Activated CD4-positive, alpha-beta memory T cell treated with anti-CD3 and anti-CD28 coated beads, Interleukin-2, amount 10 ng/mL, durations not matched to agents 7 days and 5 days (primary cell): Measurements from ENCODE around the gene ZBTB46. TPM values are rescaled to one million over a fixed set of nuclear protein-coding genes. Genes with fewer than 3 reads are reported as not detected.

Source experiments
- CTCF ChIA-PET: fragments of 350-600 bp; sonication (Branson Sonifier 250); formaldehyde crosslinking; loops from one replicate; lab custom pipeline; 2021; ENCODE audit warnings: antibody characterized with exemption, inconsistent platforms; lab: Charles Lee
- POLR2A ChIA-PET: fragments of 350-600 bp; sonication (Branson Sonifier 250); formaldehyde crosslinking; loops from one replicate; lab custom pipeline; 2021; ENCODE audit warnings: antibody characterized with exemption; lab: Charles Lee
- DNase-seq: peaks from one replicate; pipeline ENCODE4 v3.0.0-alpha.2; 2020
- H3K27ac Mint-ChIP-seq: one replicate; pipeline ENCODE4 v1.8.0; 2021; ENCODE audit warnings: mild to moderate bottlenecking, mixed read lengths
- H3K27me3 Mint-ChIP-seq: one replicate; pipeline ENCODE4 v1.8.0; 2021; ENCODE audit warnings: mixed read lengths
- H3K36me3 Mint-ChIP-seq: one replicate; pipeline ENCODE4 v1.8.0; 2021; ENCODE audit warnings: low read depth, mixed read lengths
- H3K4me1 Mint-ChIP-seq: one replicate; pipeline ENCODE4 v1.8.0; 2021; ENCODE audit warnings: mixed read lengths
- H3K4me3 Mint-ChIP-seq: one replicate; pipeline ENCODE4 v1.8.0; 2021; ENCODE audit warnings: mild to moderate bottlenecking, mixed read lengths
- H3K9me3 Mint-ChIP-seq: one replicate; pipeline ENCODE4 v1.8.0; 2021; ENCODE audit warnings: mixed read lengths
- total RNA-seq, 2 experiments: library from RNA; stranded (reverse); gene quantifications; one replicate each; pipeline ENCODE4 v1.2.3, GENCODE V29; 2021

ZBTB46 gene
- total RNA-seq, 2 experiments from 2014 or later, result 0.53 to 0.65 TPM

DNA sequence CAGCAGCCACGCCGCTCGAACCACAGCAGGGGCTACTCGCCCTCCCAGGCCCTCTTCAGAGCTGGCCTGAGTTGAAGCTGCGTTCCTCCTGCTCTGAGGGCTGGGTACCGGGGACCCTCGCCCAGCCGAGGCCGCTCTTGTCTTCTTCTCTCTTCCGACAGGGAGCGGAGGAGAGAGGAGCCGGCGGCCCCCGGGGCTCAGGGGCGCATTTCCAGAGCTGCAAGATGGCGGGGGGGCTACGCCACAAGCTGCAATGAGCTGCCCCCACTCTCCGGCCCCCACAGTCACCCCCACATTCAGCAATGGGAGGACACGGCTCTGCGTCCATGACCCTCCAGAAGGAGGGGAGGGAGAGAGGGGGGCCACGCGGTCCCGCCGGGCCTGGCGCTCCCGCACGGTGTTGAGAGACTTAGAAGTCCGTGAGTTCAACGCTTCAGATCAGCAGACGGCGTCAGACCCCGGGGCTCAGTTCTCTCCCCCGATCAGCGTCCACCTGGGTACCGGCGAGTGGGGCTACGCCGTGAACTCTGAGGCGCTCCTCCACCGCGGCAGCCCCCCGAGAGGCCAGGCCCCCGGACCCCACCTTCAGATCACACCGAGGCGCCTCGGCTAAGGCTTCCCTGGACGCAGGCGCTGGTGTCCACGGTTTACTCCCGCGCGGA is 59.9 kb downstream of the ZBTB46 start:
- H3K36me3 Mint-ChIP-seq, result no peaks in the 10 kb centered on the region
- CTCF ChIA-PET, result no interaction called here
- H3K9me3 Mint-ChIP-seq, result no peaks in the 10 kb centered on the region
- peaks cover 2% of the 10 kb centered on the region for H3K27me3 Mint-ChIP-seq
- no peak for DNase-seq
- POLR2A ChIA-PET, result no interaction called here
- no peak overlapping the region for H3K27ac Mint-ChIP-seq
- no peak overlapping the region for H3K4me3 Mint-ChIP-seq
- no peaks in the 10 kb centered on the region for H3K4me1 Mint-ChIP-seq

DNA sequence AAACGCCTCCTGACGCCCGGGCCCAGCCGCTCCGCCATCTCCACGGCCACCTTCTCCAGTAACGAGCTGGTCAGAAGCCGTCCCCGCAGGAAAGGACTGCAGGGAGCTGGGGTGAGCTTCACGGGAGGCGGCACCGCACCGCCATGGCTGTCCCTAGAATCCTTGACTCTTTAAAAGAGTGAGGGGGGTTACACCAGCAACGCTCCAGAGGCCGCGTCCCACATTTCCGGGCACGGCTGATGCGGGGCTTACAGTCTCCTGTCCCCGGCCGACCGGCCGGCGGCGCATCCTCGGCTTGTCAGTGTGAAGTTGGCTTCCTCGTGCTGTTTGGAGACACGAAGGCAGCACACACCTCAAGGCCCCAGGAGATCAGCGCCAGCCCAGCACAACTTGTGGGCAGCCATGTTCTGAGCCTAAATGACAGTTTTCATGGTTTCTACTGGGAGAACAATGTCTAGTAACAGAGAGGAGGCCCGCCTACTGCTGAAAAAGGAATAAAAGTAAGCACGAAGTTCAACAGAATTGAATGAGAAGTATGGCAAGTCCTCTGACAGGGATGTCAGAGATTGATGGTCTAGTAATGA is 61.1 kb downstream of the ZBTB46 start:
- Mint-ChIP-seq H3K27ac (no peak overlapping the region), H3K4me3 (no peak overlapping the region), H3K4me1 (no peaks in the 10 kb centered on the region), H3K36me3 (no peaks in the 10 kb centered on the region), H3K9me3 (no peaks in the 10 kb centered on the region), H3K27me3 (peaks cover 2% of the 10 kb centered on the region)
- ChIA-PET CTCF (no interaction called here), POLR2A (no interaction called here)
- DNase-seq, result no peak

DNA sequence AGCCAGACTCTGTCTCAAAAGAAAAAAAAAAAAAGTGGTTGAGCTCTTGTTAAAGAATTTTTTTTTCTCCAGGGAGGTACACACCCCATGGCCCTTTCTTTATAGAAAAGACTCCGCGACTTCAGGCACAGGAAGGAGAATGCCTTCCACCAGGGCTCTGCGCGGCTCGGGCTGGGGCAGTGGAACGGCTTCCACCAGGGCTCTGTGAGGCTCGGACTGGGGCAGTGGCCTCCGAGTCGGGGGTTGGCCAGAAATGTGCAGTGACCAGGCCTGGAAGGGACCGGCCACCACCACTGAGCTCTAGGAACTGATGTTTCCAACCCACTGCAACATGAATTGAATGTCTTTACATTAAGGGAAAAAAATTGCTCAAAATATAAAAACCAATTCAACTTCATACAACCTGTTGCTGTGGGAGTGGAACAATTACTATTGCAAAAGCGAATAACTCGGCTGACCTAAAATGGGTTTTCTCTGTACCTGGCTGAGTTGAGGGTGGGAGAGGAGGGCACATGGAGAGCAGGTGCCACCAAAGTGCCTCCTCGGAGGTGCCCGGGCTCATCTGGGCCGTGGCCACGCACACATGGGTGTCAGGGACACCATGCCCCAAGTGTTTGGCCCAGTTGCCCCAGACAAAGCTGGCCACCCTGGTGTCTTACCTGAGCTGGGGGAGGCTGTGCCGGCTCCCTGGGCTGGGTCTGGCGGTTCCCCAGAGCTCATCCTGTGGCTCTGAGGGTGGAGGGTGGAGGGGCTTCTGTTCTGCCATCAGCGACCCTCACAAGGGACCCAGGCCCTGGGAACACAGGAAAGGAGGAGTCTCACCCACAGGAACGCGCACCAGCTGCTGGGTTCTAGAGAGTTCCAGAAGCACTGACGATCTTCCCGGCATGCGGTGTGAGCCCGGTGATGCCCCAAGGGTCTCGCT is 62.2 kb downstream of the ZBTB46 start:
- ChIA-PET POLR2A (no interaction called here), CTCF (no interaction called here)
- DNase-seq, result no peak
- Mint-ChIP-seq H3K4me3 (no peak overlapping the region), H3K27ac (no peak overlapping the region), H3K9me3 (no peaks in the 10 kb centered on the region), H3K36me3 (no peaks in the 10 kb centered on the region), H3K4me1 (no peaks in the 10 kb centered on the region), H3K27me3 (no peaks in the 10 kb centered on the region)

DNA sequence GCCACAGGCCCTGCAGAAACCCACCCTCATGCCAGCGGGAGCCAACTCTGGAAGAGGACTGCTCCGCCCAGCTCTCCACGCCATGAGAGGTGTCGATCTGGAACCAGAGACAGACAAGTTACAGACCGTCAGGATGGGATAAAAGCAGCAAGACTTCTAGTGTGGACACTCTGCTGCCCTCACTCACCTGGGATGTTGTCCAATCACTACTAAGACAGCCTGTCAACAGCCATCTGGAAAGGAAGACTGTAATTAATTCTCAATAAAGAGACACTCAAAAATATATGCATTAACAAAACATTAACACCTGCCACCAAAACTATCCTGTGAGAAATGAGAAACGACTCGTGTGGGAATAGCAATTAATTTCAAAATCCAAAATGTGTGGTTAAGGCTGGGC is 63.2 kb downstream of the ZBTB46 start:
- H3K27me3 Mint-ChIP-seq, result no peaks in the 10 kb centered on the region
- no peak overlapping the region for H3K4me3 Mint-ChIP-seq
- H3K27ac Mint-ChIP-seq, result no peak overlapping the region
- ChIA-PET POLR2A (no interaction called here), CTCF (no interaction called here)
- no peaks in the 10 kb centered on the region for H3K36me3 Mint-ChIP-seq
- H3K9me3 Mint-ChIP-seq, result no peaks in the 10 kb centered on the region
- no peak for DNase-seq
- no peaks in the 10 kb centered on the region for H3K4me1 Mint-ChIP-seq

DNA sequence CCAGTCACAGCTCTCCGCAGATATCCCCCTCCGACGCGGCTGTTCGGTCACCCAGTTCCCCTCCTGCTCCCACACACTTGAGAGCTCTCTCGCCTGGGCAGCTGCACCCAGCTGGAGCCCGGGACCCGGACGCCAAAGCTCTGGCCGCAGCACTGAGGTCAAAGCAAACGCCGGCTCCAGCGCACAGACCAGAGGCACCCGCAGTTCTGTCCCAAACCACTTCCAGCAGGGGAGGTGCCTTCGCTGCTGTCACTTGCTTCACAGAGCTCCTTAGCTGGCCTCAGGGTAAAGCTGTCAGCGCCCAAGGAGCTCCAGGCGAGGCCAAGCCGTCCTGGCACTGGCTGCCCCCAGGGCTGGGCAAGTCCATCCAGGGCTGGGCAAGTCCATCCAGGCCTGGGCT is 63.6 kb downstream of the ZBTB46 start:
- peaks cover 3% of the 10 kb centered on the region for H3K27me3 Mint-ChIP-seq
- H3K9me3 Mint-ChIP-seq, result no peaks in the 10 kb centered on the region
- CTCF ChIA-PET, result no interaction called here
- POLR2A ChIA-PET, result no interaction called here
- H3K4me3 Mint-ChIP-seq, result no peak overlapping the region
- H3K27ac Mint-ChIP-seq, result no peak overlapping the region
- no peaks in the 10 kb centered on the region for H3K4me1 Mint-ChIP-seq
- H3K36me3 Mint-ChIP-seq, result no peaks in the 10 kb centered on the region
- DNase-seq, result no peak

DNA sequence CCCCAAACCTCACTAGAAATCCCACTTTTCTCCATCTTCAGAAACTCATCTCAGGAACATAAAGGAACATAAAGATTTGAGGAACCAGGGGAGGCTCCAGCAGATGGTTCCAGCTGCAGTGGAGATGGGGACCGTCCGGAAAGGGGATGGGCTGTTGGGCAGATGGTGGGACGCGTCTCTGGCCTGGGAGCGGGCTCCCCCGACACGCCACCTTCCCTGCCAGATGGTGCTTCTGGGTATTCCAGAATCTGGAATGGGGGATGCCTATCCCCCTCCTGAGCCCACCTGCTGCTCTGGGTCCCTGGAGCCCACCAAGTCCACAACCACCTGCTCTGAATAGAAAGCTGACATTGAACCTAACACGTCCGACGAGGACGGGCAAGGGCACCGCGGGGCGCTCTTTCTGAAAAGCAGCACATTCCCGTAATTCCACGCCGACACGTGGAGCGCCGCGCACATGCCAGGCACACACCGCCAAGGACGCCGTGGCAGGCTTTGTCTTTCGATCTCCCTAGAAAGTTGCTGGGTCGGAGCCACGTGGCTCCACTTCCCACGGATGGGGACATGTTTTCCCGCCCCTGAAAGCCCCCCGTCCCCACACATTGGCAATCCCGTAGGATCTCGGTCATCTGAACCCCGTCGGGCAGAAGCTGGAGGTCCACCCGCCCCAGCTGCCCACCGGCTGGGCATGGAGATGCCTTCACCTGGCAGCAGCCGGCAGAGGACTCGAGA is 64.2 kb downstream of the ZBTB46 start:
- ChIA-PET POLR2A (no interaction called here), CTCF (no interaction called here)
- Mint-ChIP-seq H3K27ac (no peak overlapping the region), H3K9me3 (no peaks in the 10 kb centered on the region), H3K4me3 (no peak overlapping the region), H3K27me3 (peaks cover 6% of the 10 kb centered on the region), H3K36me3 (no peaks in the 10 kb centered on the region), H3K4me1 (no peaks in the 10 kb centered on the region)
- no peak for DNase-seq

DNA sequence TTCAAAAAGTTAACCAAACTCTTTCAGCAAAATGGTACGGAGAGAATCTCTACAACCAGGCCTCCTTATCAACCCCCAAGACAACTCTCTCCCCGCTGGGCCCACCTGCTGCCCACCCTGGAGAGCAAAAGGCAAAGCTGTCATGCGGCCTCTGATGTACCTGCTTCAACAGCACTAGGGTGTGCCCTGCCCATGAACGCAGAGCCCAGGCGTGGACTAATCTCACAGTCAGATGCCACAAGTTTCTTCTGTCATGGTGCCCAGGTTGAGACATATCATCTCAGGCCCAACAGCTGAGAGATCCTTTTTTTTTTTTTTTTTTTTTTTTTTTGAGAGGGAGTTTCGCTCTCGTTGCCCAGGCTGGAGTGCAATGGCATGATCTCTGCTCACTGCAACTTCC is 65.2 kb downstream of the ZBTB46 start:
- Mint-ChIP-seq H3K9me3 (no peaks in the 10 kb centered on the region), H3K4me1 (no peaks in the 10 kb centered on the region), H3K36me3 (no peaks in the 10 kb centered on the region), H3K27me3 (peaks cover 9% of the 10 kb centered on the region), H3K27ac (no peak overlapping the region), H3K4me3 (no peak overlapping the region)
- POLR2A ChIA-PET, result no interaction called here
- DNase-seq, result no peak
- CTCF ChIA-PET, result no interaction called here

DNA sequence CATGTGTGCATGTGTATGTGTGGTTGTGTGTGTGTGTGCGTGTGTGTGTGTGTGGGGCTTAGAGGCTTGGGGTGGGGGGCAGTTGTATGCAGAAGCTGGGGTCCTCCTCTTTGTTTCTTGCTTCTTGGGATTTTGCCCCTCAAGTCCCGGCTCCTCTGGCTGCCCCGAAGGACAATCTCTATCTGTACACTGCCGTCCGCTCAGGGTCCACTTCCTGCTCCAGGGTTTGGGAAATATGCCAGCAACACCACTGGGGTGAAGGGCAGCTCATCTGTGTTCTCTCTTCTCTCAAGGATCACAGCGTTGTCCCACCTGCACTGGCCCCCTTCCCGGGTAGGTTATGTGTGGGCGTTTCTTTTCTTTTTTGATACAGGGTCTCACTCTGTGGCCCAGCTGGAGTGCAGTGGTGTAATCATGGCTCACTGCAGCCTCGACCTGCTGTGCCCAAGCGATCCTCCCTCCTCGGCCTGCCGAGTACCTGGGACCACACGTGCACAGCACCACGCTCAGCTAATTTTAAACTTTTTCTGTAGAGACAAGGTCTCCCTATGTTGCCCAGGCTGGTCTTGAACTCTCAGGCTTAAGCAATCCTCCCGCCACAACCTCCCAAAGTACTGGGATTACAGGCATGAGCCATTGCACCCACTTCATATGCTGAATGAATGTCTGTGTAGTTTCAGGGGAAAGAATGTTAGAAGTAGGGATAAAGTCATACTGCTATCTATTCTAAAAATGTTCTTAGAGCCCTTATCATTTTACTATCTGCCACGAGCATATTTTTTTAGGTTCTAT is 65.8 kb downstream of the ZBTB46 start:
- ChIA-PET CTCF (interaction anchor here (1.1 kb wide), 1 partner anchor 19 kb away, joined by 3 read pairs; no protein-coding TSS in a partner anchor), POLR2A (no interaction called here)
- H3K4me3 Mint-ChIP-seq, result no peak overlapping the region

DNA sequence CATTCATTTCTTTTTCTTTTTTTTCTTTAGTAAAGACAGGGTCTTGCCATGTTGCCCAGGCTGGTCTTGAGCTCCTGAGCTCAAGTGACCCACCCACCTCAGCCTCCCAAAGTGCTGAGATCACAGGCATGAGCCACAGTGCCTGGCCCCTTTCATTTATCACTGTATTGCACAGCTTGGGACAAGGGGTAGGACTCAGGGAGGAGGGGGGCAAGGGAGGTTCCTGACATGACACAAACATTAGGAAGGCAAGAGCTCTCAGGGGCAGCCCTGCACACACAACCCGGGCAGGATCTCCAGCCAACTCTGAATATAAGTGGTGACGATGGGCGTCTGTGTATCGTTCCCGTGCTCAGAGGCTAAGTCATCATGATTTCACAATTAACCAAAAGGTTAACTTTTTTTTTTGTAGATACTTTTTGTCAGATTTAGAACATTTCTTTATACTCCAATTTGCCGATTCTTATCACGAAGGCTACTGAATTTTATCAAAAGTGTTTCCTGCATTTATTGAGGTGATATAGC is 71.6 kb downstream of the ZBTB46 start:
- no peaks in the 10 kb centered on the region for H3K9me3 Mint-ChIP-seq
- ChIA-PET CTCF (no interaction called here), POLR2A (interaction anchor here (1.2 to 1.4 kb wide), 2 partner anchors 9 to 238 kb away, joined by 3 read pairs; no protein-coding TSS in a partner anchor)
- no peak for DNase-seq
- peaks cover 25% of the 10 kb centered on the region for H3K27me3 Mint-ChIP-seq
- H3K4me1 Mint-ChIP-seq, result peaks cover 23% of the 10 kb centered on the region
- H3K36me3 Mint-ChIP-seq, result no peaks in the 10 kb centered on the region
- H3K27ac Mint-ChIP-seq, result no peak overlapping the region
- H3K4me3 Mint-ChIP-seq, result no peak overlapping the region

More for the DNA sequence above, 65.8 kb downstream of the ZBTB46 start:
- no peak overlapping the region for H3K27ac Mint-ChIP-seq
- no peaks in the 10 kb centered on the region for H3K9me3 Mint-ChIP-seq
- H3K27me3 Mint-ChIP-seq, result peaks cover 9% of the 10 kb centered on the region
- DNase-seq, result no peak
- H3K4me1 Mint-ChIP-seq, result no peaks in the 10 kb centered on the region
- H3K36me3 Mint-ChIP-seq, result no peaks in the 10 kb centered on the region

DNA sequence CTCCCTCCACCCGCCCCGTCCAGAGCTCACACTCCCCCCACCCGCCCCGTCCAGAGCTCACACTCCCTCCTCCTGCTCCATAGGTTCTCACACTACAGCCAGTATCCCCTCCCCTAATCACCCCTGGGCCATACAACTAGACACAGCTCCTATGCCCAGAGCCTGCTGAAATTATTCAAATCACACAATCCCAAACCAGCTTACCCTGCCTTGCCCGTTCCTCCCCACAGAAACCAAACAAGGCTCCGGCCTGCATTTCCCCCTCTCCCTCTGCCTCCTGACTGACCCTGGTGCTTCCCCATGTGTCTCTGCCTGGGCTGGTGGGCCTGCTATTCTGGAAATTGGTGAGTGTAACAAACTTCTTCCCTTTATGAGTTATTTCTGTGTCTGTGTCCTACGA is 72.9 kb downstream of the ZBTB46 start:
- no peaks in the 10 kb centered on the region for H3K36me3 Mint-ChIP-seq
- peaks cover 23% of the 10 kb centered on the region for H3K4me1 Mint-ChIP-seq
- CTCF ChIA-PET, result no interaction called here

DNA sequence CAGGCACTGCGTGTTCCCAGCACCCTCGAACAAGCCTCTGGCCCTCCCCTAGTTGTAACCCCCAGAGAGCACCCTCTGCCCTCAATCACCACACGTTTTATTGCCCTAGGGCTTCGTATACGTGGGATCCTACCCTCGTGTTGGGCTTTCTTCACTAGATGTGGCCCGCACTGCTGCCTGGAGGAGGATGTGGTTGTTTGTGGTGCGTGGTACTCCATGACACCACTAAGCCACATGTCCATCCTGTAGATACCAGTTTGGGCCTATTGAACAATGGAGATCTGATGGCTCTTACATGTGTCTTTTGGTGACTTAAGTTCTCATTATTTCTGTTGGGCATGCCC is 74.4 kb downstream of the ZBTB46 start:
- no peak overlapping the region for H3K4me3 Mint-ChIP-seq
- H3K9me3 Mint-ChIP-seq, result no peaks in the 10 kb centered on the region
- H3K36me3 Mint-ChIP-seq, result no peaks in the 10 kb centered on the region
- peak; percentile 79 for DNase-seq
- CTCF ChIA-PET, result no interaction called here
- H3K27me3 Mint-ChIP-seq, result peaks cover 17% of the 10 kb centered on the region
- no peak overlapping the region for H3K27ac Mint-ChIP-seq
- peaks cover 27% of the 10 kb centered on the region for H3K4me1 Mint-ChIP-seq
- POLR2A ChIA-PET, result no interaction called here

More for the DNA sequence above, 72.9 kb downstream of the ZBTB46 start:
- Mint-ChIP-seq H3K27me3 (peaks cover 25% of the 10 kb centered on the region), H3K9me3 (no peaks in the 10 kb centered on the region), H3K4me3 (no peak overlapping the region), H3K27ac (no peak overlapping the region)
- POLR2A ChIA-PET, result no interaction called here
- DNase-seq, result no peak
